GM19240 (cell line): ENCODE data around the gene C3.
"Not testable (repeated sequence)": the region's sequence is repeated elsewhere in the genome, so short reads cannot be mapped to it uniquely, and the experiment has no call there.

ENCODE experiments used
- DNase-seq: peaks from one replicate; pipeline ENCODE4 v3.0.0; 2011; ENCODE audit warnings: low spot score; ENCODE audit not compliant: insufficient read length

Gene C3

GRCh38 chr19:6720369-6721137 lies at the start of gene C3:
Gene C3, minus strand, starts transcription at chr19:6720650. Its CDS starts 61 bp downstream, at chr19:6720589.
- no peak for DNase-seq

GRCh38 chr19:6769006-6769619 lies 48.7 kb upstream of the C3 start:
- no peak for DNase-seq

DNA sequence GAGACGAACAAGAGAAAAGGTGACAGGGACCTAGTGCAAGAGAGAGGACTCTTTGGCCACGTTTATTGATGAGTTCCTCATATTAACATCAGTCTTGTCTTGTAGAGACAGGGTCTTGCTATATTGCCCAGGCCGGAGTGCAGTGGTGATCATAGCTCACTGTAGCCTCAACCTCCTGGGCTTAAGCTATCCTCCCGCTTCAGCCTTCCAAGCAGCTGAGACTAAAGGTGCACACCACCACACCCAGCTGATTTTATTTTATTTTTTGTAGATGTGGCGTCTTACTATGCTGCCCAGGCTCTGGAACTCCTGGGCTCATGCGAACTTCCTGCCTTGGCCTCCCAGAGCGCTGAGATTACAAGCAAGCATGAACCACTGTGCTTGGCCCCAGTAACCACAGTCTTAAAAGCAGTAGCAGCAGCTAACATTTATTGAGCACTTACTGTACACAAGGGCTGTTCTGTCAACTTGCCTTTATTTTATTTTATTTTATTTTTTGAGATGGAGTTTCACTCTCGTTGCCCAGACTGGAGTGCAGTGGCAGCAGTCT lies 47.9 kb upstream of the C3 start:
- no peak for DNase-seq

DNA sequence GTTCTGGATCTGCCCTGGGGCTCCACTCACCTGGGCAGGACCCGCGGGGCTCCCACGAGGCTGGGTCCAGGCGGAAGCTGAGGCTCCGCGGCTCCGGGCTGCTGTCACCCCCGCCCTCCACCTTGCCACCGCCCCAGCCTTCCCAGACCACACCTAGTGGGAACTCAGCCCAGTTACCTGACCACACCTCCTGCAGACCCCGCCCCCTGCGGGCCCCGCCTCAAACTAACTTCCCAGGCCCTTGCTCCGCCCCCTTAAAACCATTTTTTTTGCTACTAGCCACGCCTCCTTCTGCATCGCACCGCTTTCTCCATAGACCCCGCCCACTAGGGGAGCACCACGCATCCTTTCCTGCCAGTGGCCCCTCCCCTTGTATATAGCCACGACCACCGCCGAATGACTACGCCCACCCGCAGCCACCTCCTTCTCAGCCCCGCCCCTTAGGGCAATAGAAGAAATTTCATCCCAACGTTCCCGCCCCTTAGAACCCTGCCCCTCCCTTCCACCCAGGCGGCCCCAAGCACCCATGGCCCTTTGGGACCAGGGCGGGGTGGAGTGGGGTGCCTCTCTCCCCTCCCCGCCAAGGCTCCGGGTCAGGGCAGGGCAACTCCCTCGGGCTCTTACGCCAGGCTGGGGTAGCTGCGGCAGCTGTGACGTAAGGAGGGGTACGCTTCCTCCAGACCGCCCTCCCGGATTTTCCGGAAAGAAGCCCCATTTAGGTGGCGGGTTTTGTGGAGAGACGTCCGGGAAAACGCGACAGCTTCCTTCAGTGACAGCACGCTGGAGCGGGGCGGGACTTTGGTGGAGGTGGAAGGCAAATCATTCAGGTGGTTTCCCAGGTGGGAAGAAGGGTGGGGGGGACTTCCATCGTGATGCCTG lies 47.1 kb upstream of the C3 start, which contains the start of gene SH2D3A:
Gene SH2D3A, minus strand, starts transcription at position 79 of the 879 bp plus-strand sequence. CDS start 3,687 bp downstream, outside the sequence.
- peak; percentile 83 for DNase-seq

DNA sequence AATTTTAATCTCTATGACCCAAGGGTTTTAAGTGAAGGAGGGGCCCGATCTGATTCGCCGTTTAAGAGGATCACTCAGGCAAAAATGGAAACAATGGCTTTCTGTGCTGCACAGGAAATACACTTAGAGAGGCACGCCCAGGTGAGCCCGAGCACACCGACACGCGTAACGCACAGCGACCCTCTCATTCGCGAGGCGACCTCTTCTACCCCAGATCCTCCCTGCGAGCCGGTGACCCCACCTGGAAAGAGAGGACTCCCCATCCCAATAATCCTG lies 46.6 kb upstream of the C3 start:
- no peak for DNase-seq

- no peak for DNase-seq
Measured at GRCh38 chr19:6766357-6767080, 46.1 kb upstream of the C3 start.

DNA sequence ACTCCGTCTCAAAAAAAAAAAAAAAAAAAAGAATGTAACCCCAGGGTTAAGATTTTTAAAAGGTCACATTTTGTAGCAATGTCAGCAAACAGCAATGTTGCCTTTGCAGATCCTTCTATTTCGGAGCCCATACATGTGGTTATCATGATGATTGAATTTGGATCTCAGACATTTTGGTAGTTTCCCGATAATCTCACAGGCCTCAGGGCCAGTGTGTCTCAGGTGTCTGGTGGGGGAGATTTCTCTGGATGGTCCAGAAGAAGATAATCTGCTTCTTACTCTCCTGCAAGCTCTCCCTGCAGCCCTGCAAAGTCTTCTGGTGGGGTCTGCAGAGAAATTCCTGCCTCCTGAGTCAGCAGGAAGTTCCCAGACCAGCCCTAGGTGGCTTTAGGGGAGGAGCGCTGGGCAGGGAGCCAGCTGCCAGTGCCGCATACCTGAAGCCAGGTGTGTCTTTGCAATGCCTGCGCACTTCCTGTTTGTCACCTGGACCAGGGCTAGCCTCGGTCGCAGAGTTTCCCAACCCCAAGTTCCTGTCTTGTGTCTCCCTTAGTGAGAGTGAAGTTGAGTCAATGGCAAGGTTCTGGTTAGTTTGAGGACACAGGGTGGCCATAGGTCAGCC lies 45.4 kb upstream of the C3 start:
- no peak for DNase-seq

GRCh38 chr19:6762253-6762797 lies 41.9 kb upstream of the C3 start:
- not testable (repeated sequence) for DNase-seq

- no peak for DNase-seq
Measured at GRCh38 chr19:6761053-6761676, 40.7 kb upstream of the C3 start.

- no peak for DNase-seq
Measured at GRCh38 chr19:6760606-6761005, 40.2 kb upstream of the C3 start.

DNA sequence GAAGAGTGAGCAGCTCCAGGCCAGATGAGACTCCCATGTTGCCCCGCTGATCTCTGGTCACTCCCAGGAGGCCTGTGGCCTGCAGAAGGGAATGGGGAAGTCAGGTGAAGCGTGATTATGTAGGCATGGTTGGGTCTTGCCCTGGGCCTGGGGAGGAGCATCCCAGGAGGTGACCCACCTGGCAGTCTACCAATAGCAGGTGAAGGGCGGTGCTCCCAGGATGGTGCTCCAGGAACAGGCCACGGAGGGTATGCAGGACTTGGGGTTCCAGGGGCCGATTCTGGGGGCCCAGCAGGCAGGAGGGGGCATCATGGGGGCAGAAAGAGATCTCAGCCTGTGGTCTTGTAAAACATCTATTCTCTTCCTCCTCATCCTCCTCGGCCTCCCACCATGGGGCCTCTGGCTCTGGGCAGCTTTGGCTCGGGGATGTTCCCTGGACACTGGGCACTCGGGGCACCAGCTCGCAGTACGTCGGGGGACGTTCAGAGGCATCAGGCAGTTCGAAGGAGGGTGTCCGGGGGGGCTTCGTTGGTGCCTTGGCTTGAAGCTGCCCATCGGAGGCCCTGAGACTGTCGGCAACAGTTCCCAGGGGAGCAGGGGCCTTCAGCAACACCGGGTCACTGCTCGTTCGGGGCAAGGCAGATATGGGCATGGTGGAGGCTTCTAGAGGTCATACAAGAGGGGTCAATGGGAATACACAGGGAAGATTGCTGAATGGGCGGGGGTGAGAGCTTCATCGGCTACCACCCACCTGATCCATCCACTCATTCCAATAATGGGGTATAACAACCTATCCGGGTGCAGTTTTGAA lies 34.4 kb upstream of the C3 start:
- DNase-seq, result no peak

DNA sequence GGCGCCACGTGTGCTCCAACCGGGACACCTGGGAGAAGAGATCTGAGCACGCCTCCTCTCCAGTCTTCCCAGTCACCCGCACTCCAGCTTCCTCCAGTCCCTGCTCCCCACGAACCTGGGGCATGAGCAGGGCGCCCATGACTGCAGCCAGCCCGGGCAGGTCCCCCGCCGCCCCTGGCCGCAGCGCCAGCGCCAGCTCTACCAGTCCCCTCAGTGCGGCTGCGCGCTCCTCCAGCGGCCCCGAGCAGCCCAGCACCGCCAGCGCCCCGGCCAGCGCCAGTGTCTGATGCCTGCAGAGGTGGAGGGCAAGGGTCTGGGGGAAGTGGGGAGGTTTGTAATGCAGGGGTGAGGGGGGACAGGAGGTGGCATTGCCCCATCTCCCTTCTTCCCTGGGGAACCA lies 33.7 kb upstream of the C3 start:
- no peak for DNase-seq

DNA sequence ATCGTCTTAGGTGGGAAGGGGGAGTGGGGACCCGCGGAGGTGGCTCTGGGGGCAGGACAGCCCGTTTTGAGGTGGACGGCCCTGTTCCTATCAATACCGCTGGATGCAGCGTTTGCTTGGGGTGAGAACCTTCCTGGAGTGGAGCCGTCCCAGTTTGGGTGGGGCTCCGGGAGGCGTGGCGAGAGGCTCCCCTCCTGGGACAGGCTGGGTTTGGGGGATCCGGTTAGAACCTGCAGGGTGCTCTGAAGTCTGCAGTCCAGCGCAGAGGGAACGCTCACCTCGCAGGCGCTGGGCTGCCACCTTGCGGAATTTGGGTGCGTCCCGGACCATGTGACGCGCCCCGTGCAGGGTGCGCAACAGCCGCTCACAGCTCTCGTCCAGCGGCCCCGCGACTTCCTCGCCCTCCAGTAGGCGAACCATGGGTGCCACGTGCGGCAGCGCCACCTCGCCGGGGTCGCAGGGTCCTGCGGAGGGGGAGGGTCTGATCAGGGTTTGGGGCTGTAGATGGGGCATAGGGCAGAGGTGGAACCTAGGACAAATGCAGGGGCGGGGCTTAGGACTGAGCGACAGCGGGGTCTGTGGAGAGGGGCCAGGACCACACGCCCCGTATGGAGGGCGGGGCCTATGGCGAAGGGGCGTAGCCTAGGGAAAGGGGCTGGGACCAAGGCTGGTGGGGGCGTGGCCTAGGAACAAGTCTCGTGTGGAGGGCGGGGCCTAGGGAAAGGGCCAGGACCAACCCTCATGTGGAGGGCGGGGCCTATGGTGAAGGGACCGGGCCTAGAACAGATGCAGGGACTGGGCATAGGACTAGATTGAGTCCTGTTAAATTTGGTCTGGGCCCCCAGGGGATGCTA lies 33.0 kb upstream of the C3 start:
- peak; percentile 95 for DNase-seq

GRCh38 chr19:6752256-6753177 lies 32.1 kb upstream of the C3 start:
- DNase-seq, result no peak

DNA sequence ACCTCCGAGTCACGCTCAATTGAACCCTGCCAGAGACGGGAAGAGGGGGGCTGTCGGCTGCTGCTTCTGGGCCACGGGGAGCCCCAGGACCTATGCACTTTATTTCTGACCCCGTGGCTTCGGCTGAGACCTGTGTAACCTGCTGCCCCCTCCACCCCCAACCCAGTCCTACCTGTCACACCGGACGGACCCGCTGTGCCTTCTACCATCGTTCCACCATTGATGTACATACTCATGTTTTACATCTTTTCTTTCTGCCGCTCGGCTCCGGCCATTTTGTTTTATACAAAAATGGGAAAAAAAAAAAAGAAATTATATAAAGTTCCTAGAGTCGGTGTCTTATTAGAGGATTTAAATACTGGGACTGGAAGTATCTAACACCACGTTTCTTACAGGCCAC lies 30.7 kb upstream of the C3 start:
- DNase-seq, result no peak

DNA sequence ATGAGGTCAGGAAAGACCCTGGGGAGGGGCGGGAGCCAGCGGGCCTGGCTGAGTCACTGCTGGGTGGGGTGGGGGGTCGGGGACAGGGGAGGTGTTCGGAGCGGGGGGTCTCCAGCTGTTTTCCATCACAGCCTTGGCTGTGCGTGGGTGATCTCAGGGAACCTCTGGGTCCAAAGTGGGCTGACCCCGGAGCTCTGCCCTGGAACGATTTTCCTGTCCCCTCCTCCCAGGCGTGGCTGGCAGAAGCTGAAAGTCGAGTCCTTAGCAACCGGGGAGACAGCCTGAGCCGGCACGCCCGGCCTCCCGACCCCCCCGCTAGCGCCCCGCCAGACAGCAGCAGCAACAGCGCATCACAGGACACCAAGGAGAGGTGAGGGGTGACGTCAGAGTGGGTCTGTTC lies 29.6 kb upstream of the C3 start:
- DNase-seq, result no peak

- DNase-seq, result not testable (repeated sequence)
Measured at GRCh38 chr19:6748543-6748942, 28.1 kb upstream of the C3 start.
